Activated gamma-delta T cell (primary cell): ENCODE data around the gene FAM117B.

Experiments used
- DNase-seq: peaks from one replicate; lab custom pipeline; 2025; lab: John Stamatoyannopoulos, UW
- total RNA-seq, 2 donors: gene quantifications; one replicate each; lab custom pipeline; 2026; lab: John Stamatoyannopoulos, UW

The FAM117B gene
- 27.6 to 68.1 reads per million in 2 donors for total RNA-seq

- peak; percentile 97 for DNase-seq
Measured at GRCh38 chr2:202634556-202635427, at the start of gene FAM117B. FAM117B (plus strand) TSS chr2:202634969; CDS start chr2:202635188, 219 bp downstream.

- DNase-seq = no peak
Measured at GRCh38 chr2:202588647-202589581, 45.9 kb upstream of the FAM117B start.

- no peak for DNase-seq
Measured at GRCh38 chr2:202589582-202589949, 45.2 kb upstream of the FAM117B start.

GRCh38 chr2:202592566-202592965 lies 42.2 kb upstream of the FAM117B start:
- DNase-seq = no peak

GRCh38 chr2:202599105-202599504 lies 35.7 kb upstream of the FAM117B start:
- DNase-seq = no peak

- no peak for DNase-seq
Measured at GRCh38 chr2:202599911-202600310, 34.9 kb upstream of the FAM117B start.

GRCh38 chr2:202604699-202605098 lies 30.1 kb upstream of the FAM117B start:
- DNase-seq = no peak

GRCh38 chr2:202605174-202605573 lies 29.6 kb upstream of the FAM117B start:
- DNase-seq = no peak

- no peak for DNase-seq
Measured at GRCh38 chr2:202608142-202608852, 26.5 kb upstream of the FAM117B start.

- no peak for DNase-seq
Measured at GRCh38 chr2:202609381-202610145, 25.2 kb upstream of the FAM117B start.

GRCh38 chr2:202610380-202610779 lies 24.4 kb upstream of the FAM117B start:
- no peak for DNase-seq

GRCh38 chr2:202612145-202612544 lies 22.6 kb upstream of the FAM117B start:
- DNase-seq = no peak

GRCh38 chr2:202613479-202613878 lies 21.3 kb upstream of the FAM117B start:
- no peak for DNase-seq

- no peak for DNase-seq
Measured at GRCh38 chr2:202624133-202624532, 10.6 kb upstream of the FAM117B start.

- no peak for DNase-seq
Measured at GRCh38 chr2:202627042-202627441, 7.7 kb upstream of the FAM117B start.

- DNase-seq = no peak
Measured at GRCh38 chr2:202628646-202629198, 6.0 kb upstream of the FAM117B start.

- no peak for DNase-seq
Measured at GRCh38 chr2:202632682-202633290, 2.0 kb upstream of the FAM117B start.

- DNase-seq = no peak
Measured at GRCh38 chr2:202633470-202633869, 1.3 kb upstream of the FAM117B start.

- DNase-seq = peak; percentile 75
Measured at GRCh38 chr2:202635428-202636212, 851 bp downstream of the FAM117B start.

- DNase-seq = no peak
Measured at GRCh38 chr2:202636213-202636513, 1.4 kb downstream of the FAM117B start.
